Smooth muscle cell (in vitro differentiated cells): Measurements from ENCODE around the gene SMIM35. TPM values are rescaled to one million over a fixed set of nuclear protein-coding genes. Genes with fewer than 3 reads are reported as not detected.
A peak's percentile ranks its signal among the peaks of the same experiment; 100 is the strongest.

Experiments
- DNase-seq: peaks from one replicate; lab custom pipeline; 2025; ENCODE audit not compliant: unreplicated experiment; lab: John Stamatoyannopoulos, UW
- H2AFZ ChIP-seq: fragments of 200-600 bp; sonication (generic); 2 replicates; pipeline ENCODE4 v1.6.0; 2016; ENCODE audit warnings: antibody characterized with exemption, low read depth, mild to moderate bottlenecking
- H3F3A ChIP-seq: fragments of 200-600 bp; sonication (generic); 2 replicates; pipeline ENCODE4 v1.6.0; 2017; ENCODE audit warnings: antibody characterized with exemption, low read depth
- H3K27ac ChIP-seq: fragments of 200-600 bp; sonication (generic); 2 replicates; pipeline ENCODE4 v1.5.1; 2016; ENCODE audit warnings: low read depth, mild to moderate bottlenecking
- H3K27me3 ChIP-seq: fragments of 200-600 bp; sonication (generic); 2 replicates; pipeline ENCODE4 v1.6.1; 2016; ENCODE audit warnings: low read depth, mild to moderate bottlenecking
- H3K36me3 ChIP-seq: fragments of 200-600 bp; sonication (generic); 2 replicates; pipeline ENCODE4 v1.5.1; 2016; ENCODE audit warnings: low read depth
- H3K4me1 ChIP-seq: fragments of 200-600 bp; sonication (generic); 2 replicates; pipeline ENCODE4 v1.5.1; 2016; ENCODE audit warnings: low read depth
- H3K4me2 ChIP-seq: fragments of 200-600 bp; sonication (generic); 2 replicates; pipeline ENCODE4 v1.6.0; 2016; ENCODE audit warnings: mild to moderate bottlenecking
- H3K4me3 ChIP-seq: fragments of 200-600 bp; sonication (generic); 2 replicates; pipeline ENCODE4 v1.5.1; 2016; ENCODE audit warnings: mild to moderate bottlenecking
- H3K79me2 ChIP-seq: fragments of 200-600 bp; sonication (generic); 2 replicates; pipeline ENCODE4 v1.6.0; 2016; ENCODE audit warnings: low read depth, mild to moderate bottlenecking
- H3K9ac ChIP-seq: fragments of 200-600 bp; sonication (generic); 2 replicates; pipeline ENCODE4 v1.6.0; 2016; ENCODE audit warnings: low read depth
- H3K9me3 ChIP-seq: fragments of 200-600 bp; sonication (generic); replicated peaks from 2 replicates; pipeline ENCODE4 v1.5.1; 2016; ENCODE audit warnings: low read depth
- H4K20me1 ChIP-seq: fragments of 200-600 bp; sonication (generic); 2 replicates; pipeline ENCODE4 v1.6.0; 2016; ENCODE audit warnings: low read depth
- WGBS: methylation state at CpG from one replicate; pipeline ENCODE4 v1.1.7; 2016; ENCODE audit warnings: low lambda C conversion rate; 5-methylcytosine and 5-hydroxymethylcytosine counted together
- polyA plus RNA-seq: library from polyadenylated mRNA; unstranded; fragments of >200 nt; fragmentation: Nextera tagmentation; extraction: Ambion mirVana; gene quantifications from 2 replicates; pipeline ENCODE4 v1.2.1, GENCODE V29; 2016
- total RNA-seq: library from RNA; depleted of rRNA; stranded (reverse); fragments of >200 nt; gene quantifications from 2 replicates; pipeline ENCODE4 v1.2.3, GENCODE V29; 2014
- TF ChIP-seq, protein P1 (sequence below): fragments of 200-600 bp; sonication (generic); IDR thresholded peaks from 2 replicates; pipeline ENCODE4 v1.5.1; 2017; ENCODE audit warnings: borderline replicate concordance, mild to moderate bottlenecking, antibody characterized with exemption; ENCODE audit not compliant: insufficient read depth, poor library complexity, severe bottlenecking

Gene SMIM35
- total and polyA plus RNA-seq, 2 experiments from 2014 or later, result not detected

DNA sequence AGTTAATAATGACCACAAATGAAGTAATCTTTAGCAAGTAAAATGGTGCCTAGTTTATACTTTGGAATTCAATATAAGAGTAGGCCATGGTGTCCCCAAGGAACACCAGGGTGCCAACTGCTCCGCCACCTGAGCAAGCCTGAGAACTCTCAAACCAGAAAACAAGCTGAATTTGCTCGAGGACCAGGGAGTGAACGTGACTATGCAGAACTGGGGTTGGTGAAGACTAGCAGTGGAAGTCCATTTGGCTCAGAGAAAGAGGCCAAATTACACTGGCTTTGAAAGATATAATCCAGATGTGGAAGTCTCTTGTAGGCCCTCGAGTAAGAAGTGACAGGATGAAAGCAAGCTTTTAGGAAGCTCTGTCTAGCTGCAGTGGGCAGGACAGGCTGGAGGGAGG is 8.7 kb upstream of the SMIM35 start:
- Histone ChIP-seq H3K36me3 (no peaks in the 10 kb centered on the region), H3K4me1 (no peaks in the 10 kb centered on the region), H3K9ac (no peak overlapping the region), H3F3A (no peaks in the 10 kb centered on the region), H3K9me3 (no peaks in the 10 kb centered on the region), H3K79me2 (no peaks in the 10 kb centered on the region), H3K4me2 (no peak overlapping the region), H3K27ac (no peak overlapping the region), H4K20me1 (no peaks in the 10 kb centered on the region), H3K4me3 (no peak overlapping the region), H2AFZ (no peak overlapping the region), H3K27me3 (no peaks in the 10 kb centered on the region)
- DNase-seq, result no peak
- TF ChIP-seq, protein P1, sequence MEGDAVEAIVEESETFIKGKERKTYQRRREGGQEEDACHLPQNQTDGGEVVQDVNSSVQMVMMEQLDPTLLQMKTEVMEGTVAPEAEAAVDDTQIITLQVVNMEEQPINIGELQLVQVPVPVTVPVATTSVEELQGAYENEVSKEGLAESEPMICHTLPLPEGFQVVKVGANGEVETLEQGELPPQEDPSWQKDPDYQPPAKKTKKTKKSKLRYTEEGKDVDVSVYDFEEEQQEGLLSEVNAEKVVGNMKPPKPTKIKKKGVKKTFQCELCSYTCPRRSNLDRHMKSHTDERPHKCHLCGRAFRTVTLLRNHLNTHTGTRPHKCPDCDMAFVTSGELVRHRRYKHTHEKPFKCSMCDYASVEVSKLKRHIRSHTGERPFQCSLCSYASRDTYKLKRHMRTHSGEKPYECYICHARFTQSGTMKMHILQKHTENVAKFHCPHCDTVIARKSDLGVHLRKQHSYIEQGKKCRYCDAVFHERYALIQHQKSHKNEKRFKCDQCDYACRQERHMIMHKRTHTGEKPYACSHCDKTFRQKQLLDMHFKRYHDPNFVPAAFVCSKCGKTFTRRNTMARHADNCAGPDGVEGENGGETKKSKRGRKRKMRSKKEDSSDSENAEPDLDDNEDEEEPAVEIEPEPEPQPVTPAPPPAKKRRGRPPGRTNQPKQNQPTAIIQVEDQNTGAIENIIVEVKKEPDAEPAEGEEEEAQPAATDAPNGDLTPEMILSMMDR, result no peak
- 84% methylated on average over 4 of the region's 4 CpGs for WGBS

- Histone ChIP-seq H3K27me3 (no peaks in the 10 kb centered on the region), H3K9ac (no peak overlapping the region), H3K27ac (no peak overlapping the region), H3K9me3 (no peaks in the 10 kb centered on the region), H3K4me2 (peak overlapping the region; percentile 1), H3F3A (no peaks in the 10 kb centered on the region), H4K20me1 (no peaks in the 10 kb centered on the region), H3K4me1 (no peaks in the 10 kb centered on the region), H3K36me3 (no peaks in the 10 kb centered on the region), H3K79me2 (no peaks in the 10 kb centered on the region), H2AFZ (peak overlapping the region; percentile 77), H3K4me3 (no peak overlapping the region)
- DNase-seq, result no peak
- 48% methylated on average over 8 of the region's 8 CpGs for WGBS
- TF ChIP-seq, protein P1, result no peak
Measured at GRCh38 chr11:118092907-118093571, 6.3 kb upstream of the SMIM35 start.

DNA sequence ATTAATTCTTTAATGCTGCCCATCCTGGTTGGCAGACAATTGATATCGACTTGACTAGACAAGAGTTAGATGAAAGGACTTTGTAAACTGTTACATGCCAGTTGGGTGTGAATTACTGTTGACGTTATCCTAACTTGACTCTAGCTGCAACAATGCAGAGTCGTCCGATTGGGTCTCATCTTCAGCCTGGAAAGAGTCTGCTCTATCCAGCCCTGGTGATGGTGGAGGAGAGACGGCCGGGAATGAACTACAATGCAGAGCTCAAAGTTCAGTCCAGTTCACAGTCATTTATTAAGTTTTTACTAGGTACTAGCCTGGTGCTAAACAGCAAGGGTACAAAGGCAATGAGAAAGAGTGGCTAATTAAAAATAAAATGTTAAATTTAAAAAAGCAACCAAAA is 4.9 kb upstream of the SMIM35 start:
- 86% methylated on average over 6 of the region's 6 CpGs for WGBS
- no peaks in the 10 kb centered on the region for H3F3A ChIP-seq
- H2AFZ ChIP-seq, result no peak overlapping the region
- no peak for DNase-seq
- H3K79me2 ChIP-seq, result no peaks in the 10 kb centered on the region
- no peaks in the 10 kb centered on the region for H3K9me3 ChIP-seq
- H3K4me2 ChIP-seq, result no peak overlapping the region
- no peaks in the 10 kb centered on the region for H3K4me1 ChIP-seq
- no peak overlapping the region for H3K27ac ChIP-seq
- no peak overlapping the region for H3K4me3 ChIP-seq
- H3K27me3 ChIP-seq, result no peaks in the 10 kb centered on the region
- no peak overlapping the region for H3K9ac ChIP-seq
- TF ChIP-seq, protein P1, result no peak
- no peaks in the 10 kb centered on the region for H3K36me3 ChIP-seq
- H4K20me1 ChIP-seq, result no peaks in the 10 kb centered on the region
